ENCODE data around the gene NUP188. TPM values are rescaled to one million over a fixed set of nuclear protein-coding genes. Genes with fewer than 3 reads are reported as not detected.

Gene NUP188
- total and polyA plus RNA-seq, 2 of the 13 experiments (the other 11 are each of a cell fraction or from before 2014, with no cell fraction given): 28.0 to 38.5 TPM

- Histone ChIP-seq H3K9ac (ENCODE audit: insufficient read depth, low read depth, low read length) (no peak overlapping the region), H3K36me3 (replicated peaks in 1 of 2; ENCODE audit: control insufficient read depth in 1 of 2, insufficient read depth in 2 of 2, low read length in 2 of 2) (peaks cover 27 to 44% of the 10 kb centered on the region in 2 experiments), H4K20me1 (ENCODE audit: insufficient read depth, low read length) (no peaks in the 10 kb centered on the region), H3K4me2 (ENCODE audit: low read depth, low read length) (no peak overlapping the region), H3K27me3 (ENCODE audit: control insufficient read depth in 1 of 2, insufficient read depth in 2 of 2, low read length in 2 of 2) (no peaks in the 10 kb centered on the region), H3K4me1 (ENCODE audit: insufficient read depth, low read length) (peaks cover 38% of the 10 kb centered on the region), H3K79me2 (ENCODE audit: insufficient read depth, low read length) (peaks cover 4% of the 10 kb centered on the region), H3K9me3 (ENCODE audit: low read length) (no peaks in the 10 kb centered on the region), H3K27ac (ENCODE audit: extremely low read length, insufficient read depth, low read length) (peak overlapping the region; percentile 50), H2AFZ (ENCODE audit: low read length) (no peak overlapping the region), H3K4me3 (replicated peaks in 1 of 3; ENCODE audit: insufficient read depth in 1 of 3, low read depth in 2 of 3, low read length in 3 of 3) (no peak overlapping the region)
- intact Hi-C loops (cut with micrococcal nuclease; ENCODE audit: unreplicated experiment): no loop called here
- FAIRE-seq (no peak), ATAC-seq (no peak), DNase-seq (ENCODE audit: low spot score) (no peak)
- no TSS peak for BruUV-seq (replicated peaks)
- 65% methylated on average over 2 of the region's 2 CpGs for WGBS (ENCODE audit: low lambda C conversion rate)
- ChIA-PET CTCF (ENCODE audit: low intra/inter-chr PET ratio, low total read pairs) (no interaction called here), POLR2A (interaction anchor here (0.6 to 1.0 kb wide), 2 partner anchors 31 to 238 kb away, joined by 3 read pairs; no protein-coding TSS in a partner anchor)
- in situ Hi-C loops (cut with HindIII; ENCODE audit: extremely low pct_ligation_motif_present, low pct_unique_long_range_greater_than_20kb): no loop called here
- no peak for TF ChIP-seq IKZF1 (IDR thresholded peaks at IDR 0.05)
- no peak for TF ChIP-seq STAT6 (CRISPR knock-in tag; IDR thresholded peaks at IDR 0.05; ENCODE audit: borderline replicate concordance)
- TF ChIP-seq, protein P1, sequence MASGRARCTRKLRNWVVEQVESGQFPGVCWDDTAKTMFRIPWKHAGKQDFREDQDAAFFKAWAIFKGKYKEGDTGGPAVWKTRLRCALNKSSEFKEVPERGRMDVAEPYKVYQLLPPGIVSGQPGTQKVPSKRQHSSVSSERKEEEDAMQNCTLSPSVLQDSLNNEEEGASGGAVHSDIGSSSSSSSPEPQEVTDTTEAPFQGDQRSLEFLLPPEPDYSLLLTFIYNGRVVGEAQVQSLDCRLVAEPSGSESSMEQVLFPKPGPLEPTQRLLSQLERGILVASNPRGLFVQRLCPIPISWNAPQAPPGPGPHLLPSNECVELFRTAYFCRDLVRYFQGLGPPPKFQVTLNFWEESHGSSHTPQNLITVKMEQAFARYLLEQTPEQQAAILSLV (CRISPR knock-in tag; IDR thresholded peaks at IDR 0.05; ENCODE audit: borderline replicate concordance): no peak
- TF ChIP-seq, protein P2, sequence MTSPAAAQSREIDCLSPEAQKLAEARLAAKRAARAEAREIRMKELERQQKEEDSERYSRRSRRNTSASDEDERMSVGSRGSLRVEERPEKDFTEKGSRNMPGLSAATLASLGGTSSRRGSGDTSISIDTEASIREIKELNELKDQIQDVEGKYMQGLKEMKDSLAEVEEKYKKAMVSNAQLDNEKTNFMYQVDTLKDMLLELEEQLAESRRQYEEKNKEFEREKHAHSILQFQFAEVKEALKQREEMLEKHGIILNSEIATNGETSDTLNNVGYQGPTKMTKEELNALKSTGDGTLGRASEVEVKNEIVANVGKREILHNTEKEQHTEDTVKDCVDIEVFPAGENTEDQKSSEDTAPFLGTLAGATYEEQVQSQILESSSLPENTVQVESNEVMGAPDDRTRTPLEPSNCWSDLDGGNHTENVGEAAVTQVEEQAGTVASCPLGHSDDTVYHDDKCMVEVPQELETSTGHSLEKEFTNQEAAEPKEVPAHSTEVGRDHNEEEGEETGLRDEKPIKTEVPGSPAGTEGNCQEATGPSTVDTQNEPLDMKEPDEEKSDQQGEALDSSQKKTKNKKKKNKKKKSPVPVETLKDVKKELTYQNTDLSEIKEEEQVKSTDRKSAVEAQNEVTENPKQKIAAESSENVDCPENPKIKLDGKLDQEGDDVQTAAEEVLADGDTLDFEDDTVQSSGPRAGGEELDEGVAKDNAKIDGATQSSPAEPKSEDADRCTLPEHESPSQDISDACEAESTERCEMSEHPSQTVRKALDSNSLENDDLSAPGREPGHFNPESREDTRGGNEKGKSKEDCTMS (CRISPR knock-in tag; conservative IDR thresholded peaks at IDR 0.05): no peak
- no peak for TF ChIP-seq ZSCAN31 (CRISPR knock-in tag; IDR thresholded peaks at IDR 0.05; ENCODE audit: low read depth)
- 0 out of 2 replicates have a peak, but pooled peaks have one; percentile 7 for TF ChIP-seq ZNF441 (CRISPR knock-in tag; IDR thresholded peaks at IDR 0.05; ENCODE audit: borderline replicate concordance)
- TF ChIP-seq, protein P3, sequence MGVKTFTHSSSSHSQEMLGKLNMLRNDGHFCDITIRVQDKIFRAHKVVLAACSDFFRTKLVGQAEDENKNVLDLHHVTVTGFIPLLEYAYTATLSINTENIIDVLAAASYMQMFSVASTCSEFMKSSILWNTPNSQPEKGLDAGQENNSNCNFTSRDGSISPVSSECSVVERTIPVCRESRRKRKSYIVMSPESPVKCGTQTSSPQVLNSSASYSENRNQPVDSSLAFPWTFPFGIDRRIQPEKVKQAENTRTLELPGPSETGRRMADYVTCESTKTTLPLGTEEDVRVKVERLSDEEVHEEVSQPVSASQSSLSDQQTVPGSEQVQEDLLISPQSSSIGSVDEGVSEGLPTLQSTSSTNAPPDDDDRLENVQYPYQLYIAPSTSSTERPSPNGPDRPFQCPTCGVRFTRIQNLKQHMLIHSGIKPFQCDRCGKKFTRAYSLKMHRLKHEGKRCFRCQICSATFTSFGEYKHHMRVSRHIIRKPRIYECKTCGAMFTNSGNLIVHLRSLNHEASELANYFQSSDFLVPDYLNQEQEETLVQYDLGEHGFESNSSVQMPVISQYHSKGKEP (CRISPR knock-in tag; IDR thresholded peaks at IDR 0.05): no peak
- no peak for TF ChIP-seq NCOA5 (CRISPR knock-in tag; IDR thresholded peaks at IDR 0.05)
- TF ChIP-seq ZBTB7A (CRISPR knock-in tag; IDR thresholded peaks at IDR 0.05): 0 out of 2 replicates have a peak, but pooled peaks have one; percentile 23
- no peak for TF ChIP-seq ZNF10 (CRISPR knock-in tag; IDR thresholded peaks at IDR 0.05; ENCODE audit: borderline replicate concordance, low read depth)
- TF ChIP-seq ZNF296 (CRISPR knock-in tag; conservative IDR thresholded peaks at IDR 0.05): no peak
- no peak for TF ChIP-seq CCAR2 (optimal IDR thresholded peaks at IDR 0.05; ENCODE audit: low read depth, low read length)
- no peak for TF ChIP-seq ZBTB46 (CRISPR knock-in tag; IDR thresholded peaks at IDR 0.05; ENCODE audit: borderline replicate concordance)
- TF ChIP-seq ZNF20 (CRISPR knock-in tag; IDR thresholded peaks at IDR 0.05): no peak
- 0 out of 2 replicates have a peak, but pooled peaks have one; percentile 13 for TF ChIP-seq ZNF761 (CRISPR knock-in tag; conservative IDR thresholded peaks at IDR 0.05)
Measured at GRCh38 chr9:128906741-128907140, 40.8 kb upstream of the NUP188 start.

Measured in HepG2 (cell line).